GM19467 (cell line): ENCODE measurements around the gene CTNNA1.

Experiments used
- ATAC-seq: cut with Tn5 transposase; IDR thresholded peaks from one replicate; pipeline ENCODE4 v1.9.1; 2021; ENCODE audit warnings: mild to moderate bottlenecking, moderate library complexity; ENCODE audit not compliant: unreplicated experiment

Gene CTNNA1

GRCh38 chr5:138963763-138964371 lies 210.6 kb downstream of the CTNNA1 start:
- no peak for ATAC-seq

GRCh38 chr5:138964647-138965201 lies 211.5 kb downstream of the CTNNA1 start:
- ATAC-seq = no peak

GRCh38 chr5:138965626-138966025 lies 212.4 kb downstream of the CTNNA1 start:
- ATAC-seq = no peak

- ATAC-seq = no peak
Observed at GRCh38 chr5:138966236-138966985, 213.2 kb downstream of the CTNNA1 start.

- ATAC-seq = no peak
Observed at GRCh38 chr5:138967791-138968448, 214.7 kb downstream of the CTNNA1 start.

- no peak for ATAC-seq
Observed at GRCh38 chr5:138968601-138969000, 215.4 kb downstream of the CTNNA1 start.

GRCh38 chr5:138969323-138970002 lies 216.2 kb downstream of the CTNNA1 start:
- ATAC-seq = no peak

- no peak for ATAC-seq
Observed at GRCh38 chr5:138972230-138972629, 219.0 kb downstream of the CTNNA1 start.

GRCh38 chr5:138972836-138973235 lies 219.6 kb downstream of the CTNNA1 start:
- no peak for ATAC-seq

GRCh38 chr5:138974227-138975063 lies 221.2 kb downstream of the CTNNA1 start:
- ATAC-seq = no peak

- ATAC-seq = no peak
Observed at GRCh38 chr5:138975098-138975847, 222.0 kb downstream of the CTNNA1 start.

GRCh38 chr5:138978080-138978479 lies 224.9 kb downstream of the CTNNA1 start:
- no peak for ATAC-seq

- ATAC-seq = no peak
Observed at GRCh38 chr5:138978581-138978980, 225.4 kb downstream of the CTNNA1 start.

- ATAC-seq = no peak
Observed at GRCh38 chr5:138979684-138980280, 226.6 kb downstream of the CTNNA1 start.

GRCh38 chr5:138980441-138980840 lies 227.2 kb downstream of the CTNNA1 start:
- no peak for ATAC-seq

- ATAC-seq = no peak
Observed at GRCh38 chr5:138981131-138981530, 227.9 kb downstream of the CTNNA1 start.

GRCh38 chr5:138981586-138981985 lies 228.4 kb downstream of the CTNNA1 start:
- no peak for ATAC-seq

- ATAC-seq = no peak
Observed at GRCh38 chr5:138983984-138984383, 230.8 kb downstream of the CTNNA1 start.
